ENCODE measurements around the gene ATP7A. TPM values are rescaled to one million over a fixed set of nuclear protein-coding genes. Genes with fewer than 3 reads are reported as not detected.
A peak's percentile ranks its signal among the peaks of the same experiment; 100 is the strongest.

The ATP7A gene
- total and polyA plus RNA-seq, 7 donors: 0.46 to 10.5 (median 9.0) TPM

GRCh38 chrX:77952173-77952572 is 41.7 kb downstream of the ATP7A start:
- Histone ChIP-seq H3K27me3 (no peaks in the 10 kb centered on the region), H3K4me1 (peaks cover 0 to 8% (median 0%) of the 10 kb centered on the region in 4 donors), H3K36me3 (no peaks in the 10 kb centered on the region), H3K27ac (no peak overlapping the region), H3K4me3 (no peak overlapping the region), H3K9me3 (no peaks in the 10 kb centered on the region)
- DNase-seq: no peak
- intact Hi-C loops (cut with DNase I): no loop called here
- TF ChIP-seq EP300 (IDR thresholded peaks at IDR 0.05) (no peak), POLR2A (IDR thresholded peaks at IDR 0.05) (no peak), CTCF (IDR thresholded peaks at IDR 0.05) (no peak), POLR2AphosphoS5 (IDR thresholded peaks at IDR 0.05) (no peak)
- WGBS, 2 donors: 77 to 94% methylated on average over 1 of the region's 1 CpG

GRCh38 chrX:77953302-77953701 is 42.8 kb downstream of the ATP7A start:
- intact Hi-C loops (cut with DNase I): no loop called here
- Histone ChIP-seq H3K27ac (peak overlapping the region in 1 of 4 donors; percentile 33), H3K36me3 (no peaks in the 10 kb centered on the region), H3K4me1 (peaks cover 0 to 8% (median 0%) of the 10 kb centered on the region in 4 donors), H3K27me3 (no peaks in the 10 kb centered on the region), H3K9me3 (no peaks in the 10 kb centered on the region), H3K4me3 (no peak overlapping the region)
- TF ChIP-seq CTCF (IDR thresholded peaks at IDR 0.05): no peak
- TF ChIP-seq POLR2AphosphoS5 (IDR thresholded peaks at IDR 0.05): no peak
- DNase-seq: no peak
- WGBS, 2 donors: 19 to 48% methylated on average over 1 of the region's 1 CpG

GRCh38 chrX:77953708-77954107 is 43.2 kb downstream of the ATP7A start:
- intact Hi-C loops (cut with DNase I): no loop called here
- H3K36me3 ChIP-seq: no peaks in the 10 kb centered on the region
- DNase-seq: no peak
- WGBS, 2 donors: 23 to 54% methylated on average over 1 of the region's 1 CpG
- no peaks in the 10 kb centered on the region for H3K27me3 ChIP-seq
- peak overlapping the region in 1 of 4 donors; percentile 33 for H3K27ac ChIP-seq
- no peak for TF ChIP-seq EP300 (IDR thresholded peaks at IDR 0.05)
- no peak for TF ChIP-seq CTCF (IDR thresholded peaks at IDR 0.05)
- no peak for TF ChIP-seq POLR2A (IDR thresholded peaks at IDR 0.05)
- no peak for TF ChIP-seq POLR2AphosphoS5 (IDR thresholded peaks at IDR 0.05)
- no peak overlapping the region for H3K4me3 ChIP-seq
- H3K9me3 ChIP-seq: no peaks in the 10 kb centered on the region
- H3K4me1 ChIP-seq: peaks cover 0 to 8% (median 0%) of the 10 kb centered on the region in 4 donors

- DNase-seq: no peak
- Histone ChIP-seq H3K27me3 (no peaks in the 10 kb centered on the region), H3K27ac (no peak overlapping the region), H3K9me3 (no peaks in the 10 kb centered on the region), H3K36me3 (no peaks in the 10 kb centered on the region), H3K4me3 (no peak overlapping the region), H3K4me1 (no peaks in the 10 kb centered on the region)
- no peak for TF ChIP-seq EP300 (IDR thresholded peaks at IDR 0.05)
- TF ChIP-seq POLR2A (IDR thresholded peaks at IDR 0.05): no peak
- TF ChIP-seq CTCF (IDR thresholded peaks at IDR 0.05): no peak
- TF ChIP-seq POLR2AphosphoS5 (IDR thresholded peaks at IDR 0.05): no peak
- WGBS, 2 donors: 16 to 44% methylated on average over 1 of the region's 1 CpG
- intact Hi-C loops (cut with DNase I): no loop called here
Observed at GRCh38 chrX:77960567-77960966, 50.1 kb downstream of the ATP7A start.

GRCh38 chrX:77961063-77961462 is 50.6 kb downstream of the ATP7A start:
- WGBS, 2 donors: 31 to 67% methylated on average over 2 of the region's 2 CpGs
- DNase-seq: no peak
- Histone ChIP-seq H3K9me3 (no peaks in the 10 kb centered on the region), H3K27me3 (no peaks in the 10 kb centered on the region), H3K27ac (no peak overlapping the region), H3K4me1 (no peaks in the 10 kb centered on the region), H3K36me3 (no peaks in the 10 kb centered on the region), H3K4me3 (no peak overlapping the region)
- intact Hi-C loops (cut with DNase I): no loop called here
- TF ChIP-seq POLR2AphosphoS5 (IDR thresholded peaks at IDR 0.05) (no peak), EP300 (IDR thresholded peaks at IDR 0.05) (no peak), POLR2A (IDR thresholded peaks at IDR 0.05) (no peak), CTCF (IDR thresholded peaks at IDR 0.05) (no peak)
